SK-N-SH (cell line): ENCODE data around the gene TMEM151A. TPM values are rescaled to one million over a fixed set of nuclear protein-coding genes. Genes with fewer than 3 reads are reported as not detected.

Source experiments
- CTCF ChIA-PET: fragments of 300-600, 350-600 bp; formaldehyde crosslinking; extraction: SDS; loops from one replicate; lab custom pipeline; 2021; lab: Yijun Ruan, JAX
- POLR2A ChIA-PET: fragments of 350-600 bp; sonication (Branson Sonifier 250); formaldehyde crosslinking; extraction: SDS; loops from one replicate; lab custom pipeline; 2020; ENCODE audit warnings: antibody characterized with exemption, inconsistent platforms; lab: Yijun Ruan, JAX
- DNase-seq: peaks from one replicate; pipeline ENCODE4 v3.0.0; 2012
- H2AFZ ChIP-seq: fragments of 200-600 bp; sonication (generic); 2 replicates; pipeline ENCODE4 v1.8.1; 2016; ENCODE audit warnings: antibody characterized with exemption, mild to moderate bottlenecking, low read depth
- H3F3A ChIP-seq: fragments of 200-600 bp; sonication (generic); replicated peaks from 2 replicates; pipeline ENCODE3; 2016; ENCODE audit warnings: antibody characterized with exemption, mild to moderate bottlenecking; ENCODE audit not compliant: insufficient read depth
- H3K27ac ChIP-seq, 2 experiments: fragments of 200-500 bp in 1 of 2; fragments of 200-600 bp in 1 of 2; sonication (Bioruptor generic) in 1 of 2; sonication (generic), shearing (Covaris generic) in 1 of 2; 2 replicates each; pipeline versions ENCODE4 v1.5.1 to v1.6.1; 2014 to 2016; ENCODE audit warnings: low read depth in 2 of 2, inconsistent platforms in 1 of 2, low read length in 1 of 2, mild to moderate bottlenecking in 1 of 2, mixed read lengths in 1 of 2
- H3K27me3 ChIP-seq: fragments of 200-600 bp; sonication (generic), shearing (Covaris generic); 2 replicates; pipeline ENCODE4 v1.6.1; 2016; ENCODE audit warnings: mixed run types; ENCODE audit not compliant: insufficient read depth
- H3K36me3 ChIP-seq, 2 experiments: fragments of 200-500 bp in 1 of 2; fragments of 200-600 bp in 1 of 2; sonication (Bioruptor generic) in 1 of 2; sonication (generic) in 1 of 2; replicated peaks in 1 of 2; 2 replicates each; pipeline versions ENCODE3 to v1.5.1; 2014 to 2016; ENCODE audit warnings: low read length in 1 of 2, mild to moderate bottlenecking in 1 of 2; ENCODE audit not compliant: insufficient read depth in 2 of 2, control insufficient read depth in 1 of 2
- H3K4me1 ChIP-seq, 2 experiments: fragments of 200-500 bp in 1 of 2; fragments of 200-600 bp in 1 of 2; sonication (Bioruptor generic) in 1 of 2; sonication (generic), shearing (Covaris generic) in 1 of 2; 2 replicates each; pipeline versions ENCODE4 v1.5.1 to v1.6.1; 2014 to 2016; ENCODE audit warnings: low read depth in 1 of 2, low read length in 1 of 2, mixed run types in 1 of 2; ENCODE audit not compliant: insufficient read depth in 2 of 2, control insufficient read depth in 1 of 2
- H3K4me2 ChIP-seq: fragments of 200-600 bp; sonication (generic), shearing (Covaris generic); 2 replicates; pipeline ENCODE4 v1.6.1; 2017; ENCODE audit warnings: mixed run types
- H3K4me3 ChIP-seq, 2 experiments: fragments of 200-500 bp in 1 of 2; fragments of 200-600 bp in 1 of 2; sonication (Bioruptor generic) in 1 of 2; sonication (generic), shearing (Covaris generic) in 1 of 2; 2 replicates each; pipeline versions ENCODE4 v1.5.1 to v1.8.1; 2014 to 2016; ENCODE audit warnings: low read depth in 2 of 2, inconsistent platforms in 1 of 2, low read length in 1 of 2, mild to moderate bottlenecking in 1 of 2, mixed read lengths in 1 of 2, moderate library complexity in 1 of 2
- H3K79me2 ChIP-seq: fragments of 200-600 bp; sonication (generic); 2 replicates; pipeline ENCODE4 v1.8.1; 2017; ENCODE audit warnings: mild to moderate bottlenecking; ENCODE audit not compliant: insufficient read depth
- H3K9ac ChIP-seq: fragments of 200-600 bp; sonication (generic); 2 replicates; pipeline ENCODE4 v1.6.1; 2017; ENCODE audit warnings: mixed run types
- H3K9me2 ChIP-seq: fragments of 200-600 bp; sonication (generic); 2 replicates; pipeline ENCODE4 v1.6.1; 2017; ENCODE audit warnings: mixed run types
- H3K9me3 ChIP-seq: fragments of 200-600 bp; sonication (generic); 2 replicates; pipeline ENCODE4 v1.6.1; 2017; ENCODE audit warnings: mixed run types, mild to moderate bottlenecking, moderate library complexity
- H4K20me1 ChIP-seq: fragments of 200-600 bp; sonication (generic); 2 replicates; pipeline ENCODE4 v1.6.1; 2017; ENCODE audit warnings: mild to moderate bottlenecking, mixed run types; ENCODE audit not compliant: insufficient read depth
- CHD2 ChIP-seq: fragments of 150-350 bp; IDR thresholded peaks from 2 replicates; pipeline ENCODE4 v1.6.1; 2018; ENCODE audit warnings: low read length; ENCODE audit not compliant: partially characterized antibody
- CTCF ChIP-seq: fragments of 200-600 bp; sonication (generic); IDR thresholded peaks from 2 replicates; pipeline ENCODE4 v1.6.1; 2017; ENCODE audit warnings: antibody characterized with exemption, mild to moderate bottlenecking, moderate library complexity
- ELF1 ChIP-seq: IDR thresholded peaks from 2 replicates; pipeline ENCODE4 v1.4.0; 2012
- EZH2phosphoT487 ChIP-seq: fragments of 200-600 bp; sonication (generic); IDR thresholded peaks from 2 replicates; pipeline ENCODE4 v1.6.1; 2017; ENCODE audit warnings: low read depth, mixed run types, mild to moderate bottlenecking, antibody characterized with exemption, moderate library complexity, borderline replicate concordance
- FOXJ3 ChIP-seq: sonication (generic); formaldehyde crosslinking; IDR thresholded peaks from 2 replicates; pipeline ENCODE4 v1.5.1; 2020; ENCODE audit warnings: mild to moderate bottlenecking, missing genetic modification reagents
- GABPA ChIP-seq: IDR thresholded peaks from 2 replicates; pipeline ENCODE4 v1.4.0; 2012; ENCODE audit warnings: low read depth, mild to moderate bottlenecking
- IRF3 ChIP-seq: fragments of 150-350 bp; IDR thresholded peaks from 2 replicates; pipeline ENCODE4 v1.6.1; 2016; ENCODE audit warnings: mild to moderate bottlenecking, low read depth, low read length
- MAX ChIP-seq: IDR thresholded peaks from 2 replicates; pipeline ENCODE4 v1.4.0; 2012; ENCODE audit warnings: low read depth
- NFIC ChIP-seq: IDR thresholded peaks from 2 replicates; pipeline ENCODE4 v1.4.0; 2012; ENCODE audit warnings: borderline replicate concordance
- RFX5 ChIP-seq: IDR thresholded peaks from 2 replicates; pipeline ENCODE4 v1.6.1; 2012; ENCODE audit warnings: mild to moderate bottlenecking, improper control_type of control experiment, low read length
- RXRA ChIP-seq: IDR thresholded peaks from 2 replicates; pipeline ENCODE4 v1.4.0; 2012; ENCODE audit warnings: low read depth, mild to moderate bottlenecking, borderline replicate concordance
- TCF12 ChIP-seq: IDR thresholded peaks from 2 replicates; pipeline ENCODE4 v1.4.0; 2012
- TEAD4 ChIP-seq: IDR thresholded peaks from 2 replicates; pipeline ENCODE4 v1.4.0; 2012; ENCODE audit warnings: mild to moderate bottlenecking, borderline replicate concordance; ENCODE audit not compliant: insufficient read depth
- USF2 ChIP-seq: fragments of 150-350 bp; IDR thresholded peaks from 2 replicates; pipeline ENCODE4 v1.6.1; 2017; ENCODE audit warnings: antibody characterized with exemption, low read length, low read depth, borderline replicate concordance
- WGBS: methylation state at CpG from one replicate; pipeline ENCODE4 v1.1.6; 2017; ENCODE audit warnings: low lambda C conversion rate; 5-methylcytosine and 5-hydroxymethylcytosine counted together
- polyA plus RNA-seq, 3 experiments: library from polyadenylated mRNA; depleted of rRNA; stranded (reverse); fragments of >200 nt; gene quantifications; 2 replicates each; pipeline ENCODE4 v1.2.3, GENCODE V29; 2012

TMEM151A gene
- polyA plus RNA-seq, 1 of the 3 experiments (the other 2 are of a cell fraction) = 0.35 TPM

- H3K4me1 ChIP-seq = peaks cover 28 to 36% of the 10 kb centered on the region in 2 experiments; a peak in 3 of 4 replicates
- POLR2A ChIA-PET = interaction anchor here (1.3 to 1.8 kb wide), 2 partner anchors 9 to 14 kb away, joined by 10 to 17 read pairs; partner anchors contain the start of gene CD248
- no peaks in the 10 kb centered on the region for H3K27me3 ChIP-seq
- H3K27ac ChIP-seq = peak overlapping the region; percentile 73 to 80
- H3K9me2 ChIP-seq = no peaks in the 10 kb centered on the region
- no peak for TF ChIP-seq FOXJ3 (CRISPR knock-in tag)
- no peak for TF ChIP-seq RFX5
- TF ChIP-seq EZH2phosphoT487 = no peak
- TF ChIP-seq RXRA = peak; percentile 29; the same call in 1 of the 2 replicates
- TF ChIP-seq TCF12 = peak; percentile 54
- no peak for TF ChIP-seq USF2
- no peak for TF ChIP-seq ELF1
- TF ChIP-seq CTCF = no peak
- TF ChIP-seq GABPA = no peak
- TF ChIP-seq MAX = 0 out of 2 replicates have a peak, but pooled peaks have one; percentile 16
- no peak for TF ChIP-seq IRF3
- TF ChIP-seq NFIC = peak; percentile 73
- peak; percentile 50 for TF ChIP-seq CHD2
- no peak for TF ChIP-seq TEAD4
- no peaks in the 10 kb centered on the region for H4K20me1 ChIP-seq
- H3K9ac ChIP-seq = peak overlapping the region; percentile 62; the same call in 1 of the 2 replicates
- no peak overlapping the region for H3K4me3 ChIP-seq
- DNase-seq = peak; percentile 79
- H3K79me2 ChIP-seq = no peaks in the 10 kb centered on the region
- no peaks in the 10 kb centered on the region for H3K9me3 ChIP-seq
- peaks cover 9% of the 10 kb centered on the region for H3F3A ChIP-seq
- CTCF ChIA-PET = interaction anchor here (0.7 to 1.8 kb wide), 10 partner anchors 9 to 62 kb away, joined by 3 to 46 read pairs (median 4); partner anchors contain the start of genes CD248 and RIN1
- no peaks in the 10 kb centered on the region for H3K36me3 ChIP-seq
- peak overlapping the region; percentile 66 for H3K4me2 ChIP-seq
- 42% methylated on average over 9 of the region's 21 CpGs for WGBS
- H2AFZ ChIP-seq = peak overlapping the region; percentile 46; the same call in 1 of the 2 replicates
Observed at GRCh38 chr11:66326261-66327111, 34.8 kb downstream of the TMEM151A start.
